Liver (tissue), 3 donors: ENCODE data around the gene TARDBP.

ENCODE experiments used
- FOXA2 ChIP-seq: IDR thresholded peaks from 2 replicates; pipeline ENCODE4 v1.6.1; 2016; ENCODE audit warnings: antibody characterized with exemption
- GABPA ChIP-seq, 2 donors: IDR thresholded peaks in 1 of 2; conservative IDR thresholded peaks in 1 of 2; 2 replicates each; pipeline ENCODE4 v1.6.1; 2016; ENCODE audit warnings: antibody characterized with exemption in 2 of 2, mild to moderate bottlenecking in 1 of 2, moderate library complexity in 1 of 2
- REST ChIP-seq: IDR thresholded peaks from 2 replicates; pipeline ENCODE4 v1.6.1; 2016; ENCODE audit warnings: antibody characterized with exemption, mild to moderate bottlenecking
- RXRA ChIP-seq, 2 donors: IDR thresholded peaks; 2 replicates each; pipeline ENCODE4 v1.6.1; 2017 to 2018; ENCODE audit warnings: antibody characterized with exemption in 2 of 2, mild to moderate bottlenecking in 1 of 2
- TAF1 ChIP-seq: conservative IDR thresholded peaks from 2 replicates; pipeline ENCODE4 v1.6.1; 2016; ENCODE audit warnings: antibody characterized with exemption, mild to moderate bottlenecking
- ZBTB33 ChIP-seq: IDR thresholded peaks from 2 replicates; pipeline ENCODE4 v1.6.1; 2016; ENCODE audit warnings: antibody characterized with exemption
- TF ChIP-seq, protein P1 (sequence below): fragments of 150-350 bp; IDR thresholded peaks from 2 replicates; pipeline ENCODE4 v1.5.1; 2017; ENCODE audit warnings: improper control_type of control experiment, low read depth, low read length; ENCODE audit not compliant: missing input control
- TF ChIP-seq, protein P2 (sequence below): IDR thresholded peaks from 2 replicates; pipeline ENCODE4 v1.6.1; 2016; ENCODE audit warnings: antibody characterized with exemption
- TF ChIP-seq, protein P3 (sequence below): IDR thresholded peaks from 2 replicates; pipeline ENCODE4 v1.6.1; 2016; ENCODE audit warnings: antibody characterized with exemption
- donor health status: healthy.
- donor health status: healthy.

DNA sequence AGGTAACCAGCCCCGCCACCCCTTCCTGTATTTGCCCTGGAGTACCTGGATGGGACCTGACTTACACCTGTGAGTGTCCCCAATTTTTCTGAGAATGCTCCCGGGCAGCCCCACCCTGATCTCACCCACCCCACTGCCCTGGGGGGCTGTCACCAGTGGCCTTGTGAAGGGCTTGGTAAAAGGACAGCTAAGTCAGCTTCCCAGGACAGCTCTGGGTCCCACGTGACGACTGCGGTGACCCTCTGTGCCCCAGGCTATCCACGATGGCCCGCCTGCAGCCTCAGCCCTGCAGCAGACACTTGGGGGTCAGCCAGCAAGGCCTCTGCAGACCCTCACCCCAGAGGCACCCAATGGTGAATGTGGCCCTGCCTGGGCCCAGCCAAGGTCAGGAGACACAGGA, 41.7 kb downstream of the TARDBP start:
- TF ChIP-seq, protein P1, sequence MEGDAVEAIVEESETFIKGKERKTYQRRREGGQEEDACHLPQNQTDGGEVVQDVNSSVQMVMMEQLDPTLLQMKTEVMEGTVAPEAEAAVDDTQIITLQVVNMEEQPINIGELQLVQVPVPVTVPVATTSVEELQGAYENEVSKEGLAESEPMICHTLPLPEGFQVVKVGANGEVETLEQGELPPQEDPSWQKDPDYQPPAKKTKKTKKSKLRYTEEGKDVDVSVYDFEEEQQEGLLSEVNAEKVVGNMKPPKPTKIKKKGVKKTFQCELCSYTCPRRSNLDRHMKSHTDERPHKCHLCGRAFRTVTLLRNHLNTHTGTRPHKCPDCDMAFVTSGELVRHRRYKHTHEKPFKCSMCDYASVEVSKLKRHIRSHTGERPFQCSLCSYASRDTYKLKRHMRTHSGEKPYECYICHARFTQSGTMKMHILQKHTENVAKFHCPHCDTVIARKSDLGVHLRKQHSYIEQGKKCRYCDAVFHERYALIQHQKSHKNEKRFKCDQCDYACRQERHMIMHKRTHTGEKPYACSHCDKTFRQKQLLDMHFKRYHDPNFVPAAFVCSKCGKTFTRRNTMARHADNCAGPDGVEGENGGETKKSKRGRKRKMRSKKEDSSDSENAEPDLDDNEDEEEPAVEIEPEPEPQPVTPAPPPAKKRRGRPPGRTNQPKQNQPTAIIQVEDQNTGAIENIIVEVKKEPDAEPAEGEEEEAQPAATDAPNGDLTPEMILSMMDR: no peak
- TF ChIP-seq RXRA (IDR thresholded peaks at IDR 0.05): no peak
- no peak for TF ChIP-seq ZBTB33
- no peak for TF ChIP-seq GABPA (IDR thresholded peaks at IDR 0.05 in 1 of 2, conservative IDR thresholded peaks at IDR 0.05 in 1 of 2)
- no peak for TF ChIP-seq TAF1
- no peak for TF ChIP-seq REST
- TF ChIP-seq, protein P2, sequence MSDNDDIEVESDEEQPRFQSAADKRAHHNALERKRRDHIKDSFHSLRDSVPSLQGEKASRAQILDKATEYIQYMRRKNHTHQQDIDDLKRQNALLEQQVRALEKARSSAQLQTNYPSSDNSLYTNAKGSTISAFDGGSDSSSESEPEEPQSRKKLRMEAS: no peak
- TF ChIP-seq FOXA2: no peak
- TF ChIP-seq, protein P3, sequence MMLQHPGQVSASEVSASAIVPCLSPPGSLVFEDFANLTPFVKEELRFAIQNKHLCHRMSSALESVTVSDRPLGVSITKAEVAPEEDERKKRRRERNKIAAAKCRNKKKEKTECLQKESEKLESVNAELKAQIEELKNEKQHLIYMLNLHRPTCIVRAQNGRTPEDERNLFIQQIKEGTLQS: no peak
